H9 (cell line): ENCODE measurements around the gene SVEP1. TPM values are rescaled to one million over a fixed set of nuclear protein-coding genes. Genes with fewer than 3 reads are reported as not detected.

ENCODE experiments used
- DNase-seq: peaks from one replicate; pipeline ENCODE4 v3.0.0-alpha.2; 2017
- H2AFZ ChIP-seq: one replicate; pipeline ENCODE4 v1.6.1; 2013; ENCODE audit warnings: mild to moderate bottlenecking, low read length, control low read depth, moderate library complexity
- H2AK5ac ChIP-seq: 2 replicates; pipeline ENCODE4 v1.6.1; 2013; ENCODE audit warnings: low read length, control low read depth, mixed read lengths; ENCODE audit not compliant: insufficient read length
- H2BK120ac ChIP-seq: one replicate; pipeline ENCODE4 v1.6.1; 2013; ENCODE audit warnings: low read depth, mild to moderate bottlenecking, low read length, control low read depth, inconsistent platforms; ENCODE audit not compliant: poor library complexity, severe bottlenecking
- H2BK12ac ChIP-seq: 2 replicates; pipeline ENCODE4 v1.6.1; 2013; ENCODE audit warnings: low read length, control low read depth, mixed read lengths, low read depth; ENCODE audit not compliant: insufficient read length
- H2BK15ac ChIP-seq: 2 replicates; pipeline ENCODE4 v1.6.1; 2013; ENCODE audit warnings: low read depth, low read length, control low read depth
- H2BK20ac ChIP-seq: one replicate; pipeline ENCODE4 v1.6.1; 2013; ENCODE audit warnings: low read depth, mild to moderate bottlenecking, low read length, control low read depth, inconsistent platforms; ENCODE audit not compliant: poor library complexity, severe bottlenecking
- H2BK5ac ChIP-seq: 2 replicates; pipeline ENCODE4 v1.6.1; 2013; ENCODE audit warnings: low read length, control low read depth, mixed read lengths; ENCODE audit not compliant: insufficient read length
- H3K14ac ChIP-seq: 2 replicates; pipeline ENCODE4 v1.6.1; 2013; ENCODE audit warnings: low read length, control low read depth; ENCODE audit not compliant: insufficient read depth
- H3K18ac ChIP-seq: 2 replicates; pipeline ENCODE4 v1.6.1; 2013; ENCODE audit warnings: low read depth, mild to moderate bottlenecking, mixed read lengths, low read length, control low read depth; ENCODE audit not compliant: insufficient read length
- H3K23ac ChIP-seq: 2 replicates; pipeline ENCODE4 v1.6.1; 2013; ENCODE audit warnings: low read length, control low read depth, mixed read lengths, low read depth; ENCODE audit not compliant: insufficient read length
- H3K23me2 ChIP-seq: 2 replicates; pipeline ENCODE4 v1.6.1; 2013; ENCODE audit warnings: low read depth, mild to moderate bottlenecking, mixed read lengths, low read length, control low read depth; ENCODE audit not compliant: insufficient read length, poor library complexity, severe bottlenecking
- H3K27ac ChIP-seq: 2 replicates; pipeline ENCODE4 v1.5.1; 2013; ENCODE audit warnings: low read length, control low read depth, mixed read lengths, low read depth; ENCODE audit not compliant: insufficient read length
- H3K27me3 ChIP-seq: 2 replicates; pipeline ENCODE4 v1.6.1; 2013; ENCODE audit warnings: low read length, control low read depth, inconsistent platforms; ENCODE audit not compliant: insufficient read depth
- H3K4ac ChIP-seq: 2 replicates; pipeline ENCODE4 v1.6.1; 2013; ENCODE audit warnings: low read depth, mild to moderate bottlenecking, control low read depth, inconsistent platforms, low read length, moderate library complexity
- H3K4me1 ChIP-seq: 2 replicates; pipeline ENCODE4 v1.6.1; 2013; ENCODE audit warnings: low read length, control low read depth, inconsistent platforms; ENCODE audit not compliant: insufficient read depth
- H3K4me2 ChIP-seq: 2 replicates; pipeline ENCODE4 v1.6.1; 2013; ENCODE audit warnings: low read length, control low read depth, mixed read lengths; ENCODE audit not compliant: insufficient read length, insufficient read depth
- H3K56ac ChIP-seq: 2 replicates; pipeline ENCODE4 v1.6.1; 2013; ENCODE audit warnings: low read depth, mild to moderate bottlenecking, mixed read lengths, low read length, control low read depth; ENCODE audit not compliant: insufficient read length
- H3K79me1 ChIP-seq: 2 replicates; pipeline ENCODE4 v1.6.1; 2013; ENCODE audit warnings: low read depth, mild to moderate bottlenecking, moderate library complexity, low read length, control low read depth, inconsistent platforms; ENCODE audit not compliant: insufficient read depth, poor library complexity, severe bottlenecking
- H3K79me2 ChIP-seq: 2 replicates; pipeline ENCODE4 v1.6.1; 2013; ENCODE audit warnings: low read length, control low read depth, inconsistent platforms; ENCODE audit not compliant: insufficient read depth
- H3K9ac ChIP-seq: 2 replicates; pipeline ENCODE4 v1.6.1; 2013; ENCODE audit warnings: low read length, control low read depth, mixed read lengths; ENCODE audit not compliant: insufficient read length; ENCODE audit errors: extremely low read depth
- H3K9me3 ChIP-seq: one replicate; pipeline ENCODE4 v1.6.1; 2013; ENCODE audit warnings: low read depth, low read length, inconsistent platforms; ENCODE audit not compliant: control insufficient read depth
- H3T11ph ChIP-seq: one replicate; pipeline ENCODE4 v1.6.1; 2013; ENCODE audit warnings: mild to moderate bottlenecking, low read length, control low read depth, inconsistent platforms
- H4K20me1 ChIP-seq: one replicate; pipeline ENCODE4 v1.6.1; 2013; ENCODE audit not compliant: control insufficient read depth, insufficient read length, insufficient read depth
- H4K5ac ChIP-seq: 2 replicates; pipeline ENCODE4 v1.6.1; 2013; ENCODE audit warnings: low read depth, mild to moderate bottlenecking, mixed read lengths, low read length, control low read depth; ENCODE audit not compliant: insufficient read length
- H4K8ac ChIP-seq: replicated peaks from 2 replicates; pipeline ENCODE4 v1.6.1; 2013; ENCODE audit warnings: low read length, control low read depth, mixed read lengths, low read depth; ENCODE audit not compliant: insufficient read length
- H4K91ac ChIP-seq: 2 replicates; pipeline ENCODE4 v1.6.1; 2013; ENCODE audit warnings: low read depth, mild to moderate bottlenecking, moderate library complexity, mixed read lengths, low read length, control low read depth; ENCODE audit not compliant: insufficient read length
- H3K27ac Mint-ChIP-seq, 3 experiments: 2 replicates in 2 of 3; 3 replicates in 1 of 3; pipeline ENCODE4 v1.8.0; 2020 to 2021; ENCODE audit warnings: mixed read lengths in 3 of 3, mild to moderate bottlenecking in 1 of 3, moderate library complexity in 1 of 3
- H3K27me3 Mint-ChIP-seq: 2 replicates; pipeline ENCODE4 v1.8.0; 2021; ENCODE audit warnings: low read depth, mild to moderate bottlenecking, moderate library complexity, mixed read lengths
- H3K36me3 Mint-ChIP-seq, 3 experiments: 2 replicates in 2 of 3; 3 replicates in 1 of 3; pipeline ENCODE4 v1.8.0; 2020 to 2021; ENCODE audit warnings: low read depth in 3 of 3, mixed read lengths in 3 of 3; ENCODE audit not compliant: insufficient read depth in 1 of 3
- H3K4me1 Mint-ChIP-seq, 2 experiments: 2 replicates each; pipeline ENCODE4 v1.8.0; 2020; ENCODE audit warnings: mixed read lengths in 2 of 2
- H3K4me3 Mint-ChIP-seq, 2 experiments: 2 replicates in 1 of 2; 3 replicates in 1 of 2; pipeline ENCODE4 v1.8.0; 2020 to 2021; ENCODE audit warnings: mild to moderate bottlenecking in 2 of 2, mixed read lengths in 2 of 2, moderate library complexity in 1 of 2
- H3K9me3 Mint-ChIP-seq, 2 experiments: 2 replicates in 1 of 2; 3 replicates in 1 of 2; pipeline ENCODE4 v1.8.0; 2020; ENCODE audit warnings: mild to moderate bottlenecking in 2 of 2, mixed read lengths in 2 of 2, moderate library complexity in 1 of 2
- WGBS: extraction: QIAGEN DNeasy Blood & Tissue Kit; methylation state at CpG from one replicate; pipeline ENCODE4 v1.1.7; 2013; ENCODE audit warnings: missing lambda C conversion rate, low lambda C conversion rate, mixed read lengths; ENCODE audit not compliant: insufficient read length; ENCODE audit errors: extremely low coverage; 5-methylcytosine and 5-hydroxymethylcytosine counted together
- total RNA-seq: library from RNA; stranded (reverse); gene quantifications from 2 replicates; pipeline ENCODE4 v1.2.1, GENCODE V29; 2021
- TF ChIP-seq, protein P1 (sequence below): fragments of 200-600 bp; sonication (generic); conservative IDR thresholded peaks from 3 replicates; pipeline ENCODE4 v1.8.0; 2021; ENCODE audit warnings: antibody characterized with exemption, mild to moderate bottlenecking

Gene SVEP1
- total RNA-seq, 1 experiment from 2014 or later, result 0.17 TPM

DNA sequence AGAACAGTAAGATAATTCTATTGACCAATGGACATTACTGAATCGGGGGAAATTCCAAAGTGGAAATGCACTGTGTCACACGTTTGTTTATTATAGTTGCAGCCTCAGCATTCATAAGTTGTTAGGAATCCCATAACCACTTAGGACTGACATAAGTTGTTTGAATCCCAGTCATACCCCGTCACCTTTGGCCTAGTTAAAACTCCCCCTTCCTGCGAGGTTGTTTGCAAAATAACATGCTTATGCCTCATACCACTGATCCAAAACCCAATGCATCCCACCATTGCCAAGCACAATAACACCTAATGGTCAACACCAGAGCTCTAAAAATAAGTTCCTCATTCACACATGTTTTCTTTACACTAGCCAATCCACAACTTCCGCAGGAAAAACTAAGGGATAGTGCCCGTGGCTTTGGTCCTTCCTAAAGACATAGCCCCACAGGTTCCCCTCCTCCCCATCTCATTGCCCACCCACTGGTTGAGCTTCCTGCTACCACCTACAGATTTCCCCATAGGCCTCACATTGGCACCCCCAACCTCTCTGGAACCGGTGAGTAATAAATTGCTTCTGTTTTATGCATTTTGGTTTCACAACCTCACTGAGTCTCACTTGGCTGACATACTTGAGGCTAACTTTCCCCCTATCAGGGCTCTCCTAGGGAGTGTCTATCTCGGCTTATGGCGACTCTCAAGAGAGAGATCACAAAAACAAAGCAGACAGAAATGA, 46.7 kb upstream of the SVEP1 start:
- Histone ChIP-seq H2AFZ (no peak overlapping the region), H3K27me3 (no peaks in the 10 kb centered on the region), H2BK12ac (no peak overlapping the region), H4K20me1 (no peaks in the 10 kb centered on the region), H4K5ac (no peak overlapping the region), H3K4me2 (no peak overlapping the region), H3K56ac (no peak overlapping the region), H2BK20ac (no peak overlapping the region), H3K27ac (no peak overlapping the region), H3T11ph (no peak overlapping the region), H2BK15ac (no peak overlapping the region), H4K91ac (no peak overlapping the region), H3K9ac (no peak overlapping the region), H2BK120ac (no peak overlapping the region), H3K79me2 (no peaks in the 10 kb centered on the region), H3K14ac (no peak overlapping the region), H2BK5ac (no peak overlapping the region), H3K4ac (no peak overlapping the region), H3K23ac (no peak overlapping the region), H3K23me2 (no peaks in the 10 kb centered on the region), H4K8ac (no peak overlapping the region), H3K79me1 (no peaks in the 10 kb centered on the region), H3K9me3 (no peaks in the 10 kb centered on the region), H3K18ac (no peak overlapping the region), H3K4me1 (peaks cover 2% of the 10 kb centered on the region; the same call in 1 of the 2 replicates), H2AK5ac (no peak overlapping the region)
- no peaks in the 10 kb centered on the region for H3K27me3 Mint-ChIP-seq
- H3K9me3 Mint-ChIP-seq, result no peaks in the 10 kb centered on the region; a peak in 1 of 5 replicates
- TF ChIP-seq, protein P1, sequence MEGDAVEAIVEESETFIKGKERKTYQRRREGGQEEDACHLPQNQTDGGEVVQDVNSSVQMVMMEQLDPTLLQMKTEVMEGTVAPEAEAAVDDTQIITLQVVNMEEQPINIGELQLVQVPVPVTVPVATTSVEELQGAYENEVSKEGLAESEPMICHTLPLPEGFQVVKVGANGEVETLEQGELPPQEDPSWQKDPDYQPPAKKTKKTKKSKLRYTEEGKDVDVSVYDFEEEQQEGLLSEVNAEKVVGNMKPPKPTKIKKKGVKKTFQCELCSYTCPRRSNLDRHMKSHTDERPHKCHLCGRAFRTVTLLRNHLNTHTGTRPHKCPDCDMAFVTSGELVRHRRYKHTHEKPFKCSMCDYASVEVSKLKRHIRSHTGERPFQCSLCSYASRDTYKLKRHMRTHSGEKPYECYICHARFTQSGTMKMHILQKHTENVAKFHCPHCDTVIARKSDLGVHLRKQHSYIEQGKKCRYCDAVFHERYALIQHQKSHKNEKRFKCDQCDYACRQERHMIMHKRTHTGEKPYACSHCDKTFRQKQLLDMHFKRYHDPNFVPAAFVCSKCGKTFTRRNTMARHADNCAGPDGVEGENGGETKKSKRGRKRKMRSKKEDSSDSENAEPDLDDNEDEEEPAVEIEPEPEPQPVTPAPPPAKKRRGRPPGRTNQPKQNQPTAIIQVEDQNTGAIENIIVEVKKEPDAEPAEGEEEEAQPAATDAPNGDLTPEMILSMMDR, result no peak
- peaks cover 8% of the 10 kb centered on the region in 2 experiments for H3K4me1 Mint-ChIP-seq
- H3K36me3 Mint-ChIP-seq, result no peaks in the 10 kb centered on the region; a peak in 1 of 7 replicates
- no CpG with 5 or more reads among the region's 9 CpGs for WGBS
- DNase-seq, result no peak
- no peak overlapping the region; a peak in 1 of 7 replicates for H3K27ac Mint-ChIP-seq
- H3K4me3 Mint-ChIP-seq, result no peak overlapping the region
